ENCODE data around the gene CSMD2. TPM values are rescaled to one million over a fixed set of nuclear protein-coding genes. Genes with fewer than 3 reads are reported as not detected.

Gene CSMD2
- total and polyA plus RNA-seq, 12 donors = 0.35 to 5.1 (median 1.5) TPM

GRCh38 chr1:33576821-33577599 lies 588.0 kb downstream of the CSMD2 start:
- intact Hi-C loops (cut with DNase I) = no loop called here
- H3K4me3 ChIP-seq = no peak overlapping the region
- DNase-seq = no peak
- no peaks in the 10 kb centered on the region for H3K36me3 ChIP-seq (replicated peaks in 1 of 2)
- TF ChIP-seq CTCF (IDR thresholded peaks at IDR 0.05) = no peak
- TF ChIP-seq POLR2A (IDR thresholded peaks at IDR 0.05) = no peak
- WGBS, 4 donors = 83 to 90% (median 89%) methylated on average over 4 to 11 of the region's 11 CpGs
- H3K27ac ChIP-seq = no peak overlapping the region
- H3K27me3 ChIP-seq = no peaks in the 10 kb centered on the region
- no peaks in the 10 kb centered on the region for H3K9me3 ChIP-seq (replicated peaks in 1 of 3)
- H3K4me1 ChIP-seq (replicated peaks in 1 of 2) = peaks cover 0 to 5% of the 10 kb centered on the region in 2 donors

GRCh38 chr1:33575324-33575879 lies 589.6 kb downstream of the CSMD2 start:
- TF ChIP-seq CTCF (IDR thresholded peaks at IDR 0.05) (no peak), POLR2A (IDR thresholded peaks at IDR 0.05) (no peak)
- intact Hi-C loops (cut with DNase I) = no loop called here
- 53 to 64% (median 59%) methylated on average over 7 of the region's 7 CpGs for WGBS, 4 donors
- H3K27me3 ChIP-seq = no peaks in the 10 kb centered on the region
- peaks cover 0 to 5% of the 10 kb centered on the region in 2 donors for H3K4me1 ChIP-seq (replicated peaks in 1 of 2)
- no peaks in the 10 kb centered on the region for H3K9me3 ChIP-seq (replicated peaks in 1 of 3)
- H3K27ac ChIP-seq = peak overlapping the region in 2 of 5 donors; percentile 37 to 62
- DNase-seq = peak in 2 of 7 donors; percentile 10 to 52
- H3K36me3 ChIP-seq (replicated peaks in 1 of 2) = no peaks in the 10 kb centered on the region
- H3K4me3 ChIP-seq = no peak overlapping the region

GRCh38 chr1:33573661-33574060 lies 591.4 kb downstream of the CSMD2 start:
- H3K27ac ChIP-seq = no peak overlapping the region
- H3K4me3 ChIP-seq = no peak overlapping the region
- H3K9me3 ChIP-seq (replicated peaks in 1 of 3) = no peaks in the 10 kb centered on the region
- TF ChIP-seq CTCF (IDR thresholded peaks at IDR 0.05) (no peak), POLR2A (IDR thresholded peaks at IDR 0.05) (no peak)
- no peaks in the 10 kb centered on the region for H3K27me3 ChIP-seq
- intact Hi-C loops (cut with DNase I) = no loop called here
- WGBS, 4 donors = 78 to 84% (median 81%) methylated on average over 3 of the region's 3 CpGs
- H3K4me1 ChIP-seq (replicated peaks in 1 of 2) = peaks cover 0 to 5% of the 10 kb centered on the region in 2 donors
- no peak for DNase-seq
- H3K36me3 ChIP-seq (replicated peaks in 1 of 2) = no peaks in the 10 kb centered on the region

GRCh38 chr1:33572387-33572786 lies 592.6 kb downstream of the CSMD2 start:
- Histone ChIP-seq H3K4me3 (no peak overlapping the region), H3K27me3 (no peaks in the 10 kb centered on the region), H3K36me3 (replicated peaks in 1 of 2) (no peaks in the 10 kb centered on the region), H3K27ac (no peak overlapping the region), H3K4me1 (replicated peaks in 1 of 2) (peaks cover 0 to 5% of the 10 kb centered on the region in 2 donors), H3K9me3 (replicated peaks in 1 of 3) (no peaks in the 10 kb centered on the region)
- intact Hi-C loops (cut with DNase I) = no loop called here
- no peak for TF ChIP-seq POLR2A (IDR thresholded peaks at IDR 0.05)
- no peak for DNase-seq
- 76 to 90% (median 86%) methylated on average over 5 of the region's 5 CpGs for WGBS, 4 donors
